Tibial nerve (tissue), 4 donors: ENCODE results near the gene DOHH.

ENCODE experiments used
- CTCF ChIP-seq, 5 experiments: fragments of 200-600 bp in 3 of 5; fragments of 450-650 bp in 2 of 5; sonication (generic) in 3 of 5; IDR thresholded peaks; one replicate each; pipeline ENCODE4 v1.5.1; 2016 to 2019; ENCODE audit warnings: antibody characterized with exemption in 5 of 5, mild to moderate bottlenecking in 3 of 5, moderate library complexity in 2 of 5
- EP300 ChIP-seq, 2 donors: sonication (generic); formaldehyde crosslinking; IDR thresholded peaks; one replicate each; pipeline ENCODE4 v1.6.1; 2017; ENCODE audit warnings: antibody characterized with exemption in 2 of 2, mild to moderate bottlenecking in 1 of 2

DNA sequence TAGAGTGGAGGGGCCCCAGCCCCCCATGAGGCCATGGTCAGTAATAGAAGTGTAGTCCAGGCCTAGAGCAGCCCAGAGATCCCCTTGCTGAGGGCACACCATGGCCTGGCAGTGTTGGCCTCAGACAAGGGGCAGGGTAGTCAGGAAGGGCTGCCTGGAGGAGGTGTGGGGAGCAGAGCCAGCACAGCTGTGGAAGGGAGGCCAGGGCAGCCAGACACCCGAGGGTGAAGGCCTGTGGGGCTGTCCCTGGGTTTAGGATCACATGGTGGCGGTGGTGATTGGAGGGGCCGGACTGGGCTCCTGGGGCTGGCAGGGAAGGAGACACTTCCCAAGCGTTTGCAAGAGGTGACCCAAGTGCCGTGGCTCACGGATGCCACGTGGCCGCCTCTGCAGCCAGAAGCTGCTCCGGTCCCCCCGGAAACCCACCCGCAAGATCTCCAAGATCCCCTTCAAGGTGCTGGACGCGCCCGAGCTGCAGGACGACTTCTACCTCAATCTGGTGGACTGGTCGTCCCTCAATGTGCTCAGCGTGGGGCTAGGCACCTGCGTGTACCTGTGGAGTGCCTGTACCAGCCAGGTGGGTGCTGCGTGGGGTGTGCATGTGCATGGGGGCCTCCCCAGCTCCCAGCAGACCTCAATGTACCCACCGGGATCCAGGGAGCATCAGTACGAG lies 26.9 kb upstream of the DOHH start:
- TF ChIP-seq CTCF (IDR thresholded peaks at IDR 0.05) (no peak), EP300 (IDR thresholded peaks at IDR 0.05) (no peak)
